Measurements from ENCODE around the gene SCMH1.

GRCh38 chr1:41110736-41111135 is 131.4 kb downstream of the SCMH1 start:
- TF ChIP-seq FOXM1 (IDR thresholded peaks at IDR 0.05; ENCODE audit: borderline replicate concordance, low read depth) (no peak), CEBPB (IDR thresholded peaks at IDR 0.05) (no peak), RAD21 (IDR thresholded peaks at IDR 0.05; ENCODE audit: low read depth) (no peak), YY1 (IDR thresholded peaks at IDR 0.05; ENCODE audit: low read depth) (no peak), TEAD4 (IDR thresholded peaks at IDR 0.05) (no peak), TAF1 (IDR thresholded peaks at IDR 0.05; ENCODE audit: low read depth) (no peak), TCF12 (IDR thresholded peaks at IDR 0.05; ENCODE audit: low read depth) (no peak), EP300 (IDR thresholded peaks at IDR 0.05; ENCODE audit: borderline replicate concordance) (no peak), CREB1 (IDR thresholded peaks at IDR 0.05; ENCODE audit: low read depth) (no peak), NFIC (IDR thresholded peaks at IDR 0.05) (no peak), ZBTB7A (IDR thresholded peaks at IDR 0.05; ENCODE audit: low read depth) (no peak)
- TF ChIP-seq, protein P1, sequence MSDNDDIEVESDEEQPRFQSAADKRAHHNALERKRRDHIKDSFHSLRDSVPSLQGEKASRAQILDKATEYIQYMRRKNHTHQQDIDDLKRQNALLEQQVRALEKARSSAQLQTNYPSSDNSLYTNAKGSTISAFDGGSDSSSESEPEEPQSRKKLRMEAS (IDR thresholded peaks at IDR 0.05) = no peak
- TF ChIP-seq, protein P2, sequence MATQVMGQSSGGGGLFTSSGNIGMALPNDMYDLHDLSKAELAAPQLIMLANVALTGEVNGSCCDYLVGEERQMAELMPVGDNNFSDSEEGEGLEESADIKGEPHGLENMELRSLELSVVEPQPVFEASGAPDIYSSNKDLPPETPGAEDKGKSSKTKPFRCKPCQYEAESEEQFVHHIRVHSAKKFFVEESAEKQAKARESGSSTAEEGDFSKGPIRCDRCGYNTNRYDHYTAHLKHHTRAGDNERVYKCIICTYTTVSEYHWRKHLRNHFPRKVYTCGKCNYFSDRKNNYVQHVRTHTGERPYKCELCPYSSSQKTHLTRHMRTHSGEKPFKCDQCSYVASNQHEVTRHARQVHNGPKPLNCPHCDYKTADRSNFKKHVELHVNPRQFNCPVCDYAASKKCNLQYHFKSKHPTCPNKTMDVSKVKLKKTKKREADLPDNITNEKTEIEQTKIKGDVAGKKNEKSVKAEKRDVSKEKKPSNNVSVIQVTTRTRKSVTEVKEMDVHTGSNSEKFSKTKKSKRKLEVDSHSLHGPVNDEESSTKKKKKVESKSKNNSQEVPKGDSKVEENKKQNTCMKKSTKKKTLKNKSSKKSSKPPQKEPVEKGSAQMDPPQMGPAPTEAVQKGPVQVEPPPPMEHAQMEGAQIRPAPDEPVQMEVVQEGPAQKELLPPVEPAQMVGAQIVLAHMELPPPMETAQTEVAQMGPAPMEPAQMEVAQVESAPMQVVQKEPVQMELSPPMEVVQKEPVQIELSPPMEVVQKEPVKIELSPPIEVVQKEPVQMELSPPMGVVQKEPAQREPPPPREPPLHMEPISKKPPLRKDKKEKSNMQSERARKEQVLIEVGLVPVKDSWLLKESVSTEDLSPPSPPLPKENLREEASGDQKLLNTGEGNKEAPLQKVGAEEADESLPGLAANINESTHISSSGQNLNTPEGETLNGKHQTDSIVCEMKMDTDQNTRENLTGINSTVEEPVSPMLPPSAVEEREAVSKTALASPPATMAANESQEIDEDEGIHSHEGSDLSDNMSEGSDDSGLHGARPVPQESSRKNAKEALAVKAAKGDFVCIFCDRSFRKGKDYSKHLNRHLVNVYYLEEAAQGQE (IDR thresholded peaks at IDR 0.05; ENCODE audit: low read depth) = no peak
